ENCODE data around the gene CLEC12A.

DNA sequence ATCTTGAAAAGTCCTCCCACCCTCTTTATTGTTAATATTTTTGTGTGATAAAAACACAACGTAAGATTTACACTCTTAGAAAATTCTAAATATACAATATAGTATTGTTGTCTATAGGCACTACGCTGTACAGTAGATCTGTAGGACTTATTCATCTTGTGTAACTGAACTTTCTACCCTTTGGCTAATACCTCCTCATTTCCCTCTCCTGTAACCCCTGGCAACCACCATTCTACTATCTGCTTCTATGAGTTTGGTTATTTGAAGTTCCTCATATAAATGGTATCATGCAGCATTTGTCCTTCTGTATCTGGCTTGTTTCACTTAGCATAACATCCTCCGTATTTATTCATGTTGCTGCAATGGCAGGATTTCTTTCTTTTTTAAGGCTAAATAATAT is 54.0 kb downstream of the CLEC12A start:
- TF ChIP-seq CBX2 (IDR thresholded peaks at IDR 0.05; ENCODE audit: low read depth, low read length) (no peak), CBX2 (CRISPR knock-in tag; IDR thresholded peaks at IDR 0.05; ENCODE audit: low read depth) (no peak), EHMT2 (IDR thresholded peaks at IDR 0.05; ENCODE audit: borderline replicate concordance, low read depth, low read length) (no peak), HMG20A (CRISPR knock-in tag; IDR thresholded peaks at IDR 0.05; ENCODE audit: borderline replicate concordance) (no peak), FOXM1 (CRISPR knock-in tag; IDR thresholded peaks at IDR 0.05) (no peak)
- TF ChIP-seq, protein P1, sequence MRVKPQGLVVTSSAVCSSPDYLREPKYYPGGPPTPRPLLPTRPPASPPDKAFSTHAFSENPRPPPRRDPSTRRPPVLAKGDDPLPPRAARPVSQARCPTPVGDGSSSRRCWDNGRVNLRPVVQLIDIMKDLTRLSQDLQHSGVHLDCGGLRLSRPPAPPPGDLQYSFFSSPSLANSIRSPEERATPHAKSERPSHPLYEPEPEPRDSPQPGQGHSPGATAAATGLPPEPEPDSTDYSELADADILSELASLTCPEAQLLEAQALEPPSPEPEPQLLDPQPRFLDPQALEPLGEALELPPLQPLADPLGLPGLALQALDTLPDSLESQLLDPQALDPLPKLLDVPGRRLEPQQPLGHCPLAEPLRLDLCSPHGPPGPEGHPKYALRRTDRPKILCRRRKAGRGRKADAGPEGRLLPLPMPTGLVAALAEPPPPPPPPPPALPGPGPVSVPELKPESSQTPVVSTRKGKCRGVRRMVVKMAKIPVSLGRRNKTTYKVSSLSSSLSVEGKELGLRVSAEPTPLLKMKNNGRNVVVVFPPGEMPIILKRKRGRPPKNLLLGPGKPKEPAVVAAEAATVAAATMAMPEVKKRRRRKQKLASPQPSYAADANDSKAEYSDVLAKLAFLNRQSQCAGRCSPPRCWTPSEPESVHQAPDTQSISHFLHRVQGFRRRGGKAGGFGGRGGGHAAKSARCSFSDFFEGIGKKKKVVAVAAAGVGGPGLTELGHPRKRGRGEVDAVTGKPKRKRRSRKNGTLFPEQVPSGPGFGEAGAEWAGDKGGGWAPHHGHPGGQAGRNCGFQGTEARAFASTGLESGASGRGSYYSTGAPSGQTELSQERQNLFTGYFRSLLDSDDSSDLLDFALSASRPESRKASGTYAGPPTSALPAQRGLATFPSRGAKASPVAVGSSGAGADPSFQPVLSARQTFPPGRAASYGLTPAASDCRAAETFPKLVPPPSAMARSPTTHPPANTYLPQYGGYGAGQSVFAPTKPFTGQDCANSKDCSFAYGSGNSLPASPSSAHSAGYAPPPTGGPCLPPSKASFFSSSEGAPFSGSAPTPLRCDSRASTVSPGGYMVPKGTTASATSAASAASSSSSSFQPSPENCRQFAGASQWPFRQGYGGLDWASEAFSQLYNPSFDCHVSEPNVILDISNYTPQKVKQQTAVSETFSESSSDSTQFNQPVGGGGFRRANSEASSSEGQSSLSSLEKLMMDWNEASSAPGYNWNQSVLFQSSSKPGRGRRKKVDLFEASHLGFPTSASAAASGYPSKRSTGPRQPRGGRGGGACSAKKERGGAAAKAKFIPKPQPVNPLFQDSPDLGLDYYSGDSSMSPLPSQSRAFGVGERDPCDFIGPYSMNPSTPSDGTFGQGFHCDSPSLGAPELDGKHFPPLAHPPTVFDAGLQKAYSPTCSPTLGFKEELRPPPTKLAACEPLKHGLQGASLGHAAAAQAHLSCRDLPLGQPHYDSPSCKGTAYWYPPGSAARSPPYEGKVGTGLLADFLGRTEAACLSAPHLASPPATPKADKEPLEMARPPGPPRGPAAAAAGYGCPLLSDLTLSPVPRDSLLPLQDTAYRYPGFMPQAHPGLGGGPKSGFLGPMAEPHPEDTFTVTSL (CRISPR knock-in tag; IDR thresholded peaks at IDR 0.05; ENCODE audit: borderline replicate concordance) = no peak

All from HepG2 (cell line).